GM18508 (cell line): ENCODE results near the gene SPAG4.

Source experiments
- ATAC-seq: cut with Tn5 transposase; IDR thresholded peaks from one replicate; pipeline ENCODE4 v1.9.1; 2021; ENCODE audit warnings: moderate number of reproducible peaks; ENCODE audit not compliant: insufficient read depth, unreplicated experiment

The SPAG4 gene

GRCh38 chr20:35598899-35599775, 16.5 kb upstream of the SPAG4 start:
- ATAC-seq: no peak

GRCh38 chr20:35599776-35600120, 15.9 kb upstream of the SPAG4 start:
- ATAC-seq: no peak

GRCh38 chr20:35600176-35600992, 15.2 kb upstream of the SPAG4 start:
- ATAC-seq: no peak

GRCh38 chr20:35600993-35601973, 14.3 kb upstream of the SPAG4 start:
- ATAC-seq: no peak

GRCh38 chr20:35601990-35602389, 13.6 kb upstream of the SPAG4 start:
- no peak for ATAC-seq

- no peak for ATAC-seq
These were observed 12.7 kb upstream of the SPAG4 start for GRCh38 chr20:35602851-35603495.

GRCh38 chr20:35603695-35604448, 11.8 kb upstream of the SPAG4 start:
- ATAC-seq: no peak

- ATAC-seq: no peak
These were observed 11.2 kb upstream of the SPAG4 start for GRCh38 chr20:35604449-35604747.

- no peak for ATAC-seq
These were observed 9.5 kb upstream of the SPAG4 start for GRCh38 chr20:35606127-35606526.

- no peak for ATAC-seq
These were observed 8.5 kb upstream of the SPAG4 start for GRCh38 chr20:35607003-35607735.

- no peak for ATAC-seq
These were observed 4.7 kb upstream of the SPAG4 start for GRCh38 chr20:35610833-35611427.

GRCh38 chr20:35611482-35611881, 4.1 kb upstream of the SPAG4 start:
- no peak for ATAC-seq

GRCh38 chr20:35616465-35617396, 1.1 kb downstream of the SPAG4 start:
- peak; percentile 43 for ATAC-seq

- ATAC-seq: no peak
These were observed 2.0 kb downstream of the SPAG4 start for GRCh38 chr20:35617397-35618262.

- ATAC-seq: no peak
These were observed 2.9 kb downstream of the SPAG4 start for GRCh38 chr20:35618263-35619131.
